Natural killer cell (primary cell): ENCODE results near the gene TANGO6. TPM values are rescaled to one million over a fixed set of nuclear protein-coding genes. Genes with fewer than 3 reads are reported as not detected.

Experiments
- ATAC-seq, 3 donors: fragments of 150-1000 bp in 2 of 3; fragments of 200-7000 bp in 1 of 3; cut with Tn5 transposase; 1 replicate in 1 of 3; 2 replicates in 2 of 3; pipeline ENCODE4 v1.10.0; 2021; ENCODE audit warnings: mild to moderate bottlenecking in 2 of 3, moderate library complexity in 2 of 3
- DNase-seq, 2 donors: peaks; one replicate each; pipeline versions ENCODE4 v3.0.0 to v3.0.0-alpha.2; 2013 to 2021; ENCODE audit warnings: mixed read lengths in 1 of 2
- H3K27ac ChIP-seq: one replicate; pipeline ENCODE4 v1.5.1; 2013; ENCODE audit warnings: mild to moderate bottlenecking, low read length
- H3K27me3 ChIP-seq: one replicate; pipeline ENCODE4 v1.6.1; 2013; ENCODE audit warnings: low read length; ENCODE audit not compliant: control insufficient read depth, insufficient read depth
- H3K36me3 ChIP-seq: one replicate; pipeline ENCODE4 v1.6.1; 2013; ENCODE audit warnings: low read length; ENCODE audit not compliant: control insufficient read depth, insufficient read depth
- H3K4me1 ChIP-seq: one replicate; pipeline ENCODE4 v1.6.1; 2013; ENCODE audit warnings: low read length; ENCODE audit not compliant: control insufficient read depth, insufficient read depth
- H3K4me3 ChIP-seq: one replicate; pipeline ENCODE4 v1.5.1; 2013; ENCODE audit warnings: low read length
- H3K9me3 ChIP-seq: one replicate; pipeline ENCODE4 v1.6.1; 2013; ENCODE audit warnings: low read length; ENCODE audit not compliant: control insufficient read depth, insufficient read depth
- H3K27ac Mint-ChIP-seq, 2 donors: one replicate each; pipeline ENCODE4 v1.8.0; 2022; ENCODE audit warnings: mild to moderate bottlenecking in 2 of 2, mixed read lengths in 2 of 2, moderate library complexity in 1 of 2
- H3K27me3 Mint-ChIP-seq, 2 donors: one replicate each; pipeline ENCODE4 v1.8.0; 2022; ENCODE audit warnings: low read depth in 2 of 2, mixed read lengths in 2 of 2
- H3K36me3 Mint-ChIP-seq: one replicate; pipeline ENCODE4 v1.8.0; 2022; ENCODE audit warnings: mixed read lengths
- H3K4me1 Mint-ChIP-seq, 2 donors: one replicate each; pipeline ENCODE4 v1.8.0; 2022; ENCODE audit warnings: mixed read lengths in 2 of 2
- H3K4me3 Mint-ChIP-seq: one replicate; pipeline ENCODE4 v1.8.0; 2022; ENCODE audit warnings: mild to moderate bottlenecking, moderate library complexity, mixed read lengths
- H3K9me3 Mint-ChIP-seq, 2 donors: one replicate each; pipeline ENCODE4 v1.8.0; 2022; ENCODE audit warnings: mixed read lengths in 2 of 2
- WGBS: methylation state at CpG from one replicate; pipeline ENCODE4 v1.1.7; 2013; ENCODE audit warnings: missing lambda C conversion rate; ENCODE audit not compliant: insufficient coverage; 5-methylcytosine and 5-hydroxymethylcytosine counted together
- intact Hi-C: fragments of 100-400 bp; cut with micrococcal nuclease; formaldehyde crosslinking; loops from one replicate; pipeline ENCODE4 v1.14.2; 2022
- total RNA-seq, 4 donors: library from RNA; stranded (reverse); fragments of 120-200 nt in 1 of 4; gene quantifications; one replicate each; pipeline versions ENCODE4 v1.2.3 to v1.2.4, GENCODE V29; 2013 to 2022
- TF ChIP-seq, protein P1 (sequence below): fragments of 200-600 bp; IDR thresholded peaks from one replicate; pipeline ENCODE4 v1.8.0; 2022; ENCODE audit warnings: antibody characterized with exemption

The TANGO6 gene
- total RNA-seq, 3 donors from 2014 or later (not counting 1 experiment from before 2014, with no cell fraction given), result 21.2 to 27.3 (median 23.9) TPM

DNA sequence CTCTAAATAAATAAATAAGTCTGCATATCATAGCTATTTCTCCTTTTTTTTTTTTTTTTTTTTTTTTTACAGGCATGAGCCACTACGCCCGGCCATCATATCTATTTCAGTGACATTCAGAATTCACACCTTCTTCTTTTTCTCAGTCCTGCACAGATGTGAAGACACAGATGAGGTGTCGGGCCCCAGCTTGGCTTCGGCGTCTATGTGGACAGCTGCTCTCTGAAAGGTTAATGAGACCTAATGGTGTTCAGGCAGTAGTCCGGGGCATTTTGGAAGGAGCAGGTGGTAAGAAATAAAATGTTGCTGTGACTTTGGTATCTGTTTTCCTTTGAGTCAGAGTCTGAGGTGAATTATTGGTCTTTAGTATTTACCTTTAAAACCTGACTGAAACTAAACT lies 23.6 kb downstream of the TANGO6 start:
- DNase-seq, result no peak
- intact Hi-C loops, result no loop called here
- Histone ChIP-seq H3K4me1 (no peaks in the 10 kb centered on the region), H3K27me3 (no peaks in the 10 kb centered on the region), H3K9me3 (no peaks in the 10 kb centered on the region), H3K36me3 (peaks cover 4% of the 10 kb centered on the region), H3K27ac (no peak overlapping the region), H3K4me3 (no peak overlapping the region)
- ATAC-seq, result no peak
- Mint-ChIP-seq H3K27ac (no peak overlapping the region), H3K4me1 (peaks cover 0 to 5% of the 10 kb centered on the region in 2 donors), H3K27me3 (no peaks in the 10 kb centered on the region), H3K9me3 (no peaks in the 10 kb centered on the region), H3K4me3 (no peak overlapping the region), H3K36me3 (no peaks in the 10 kb centered on the region)
- 85% methylated on average over 6 of the region's 6 CpGs for WGBS
- TF ChIP-seq, protein P1, sequence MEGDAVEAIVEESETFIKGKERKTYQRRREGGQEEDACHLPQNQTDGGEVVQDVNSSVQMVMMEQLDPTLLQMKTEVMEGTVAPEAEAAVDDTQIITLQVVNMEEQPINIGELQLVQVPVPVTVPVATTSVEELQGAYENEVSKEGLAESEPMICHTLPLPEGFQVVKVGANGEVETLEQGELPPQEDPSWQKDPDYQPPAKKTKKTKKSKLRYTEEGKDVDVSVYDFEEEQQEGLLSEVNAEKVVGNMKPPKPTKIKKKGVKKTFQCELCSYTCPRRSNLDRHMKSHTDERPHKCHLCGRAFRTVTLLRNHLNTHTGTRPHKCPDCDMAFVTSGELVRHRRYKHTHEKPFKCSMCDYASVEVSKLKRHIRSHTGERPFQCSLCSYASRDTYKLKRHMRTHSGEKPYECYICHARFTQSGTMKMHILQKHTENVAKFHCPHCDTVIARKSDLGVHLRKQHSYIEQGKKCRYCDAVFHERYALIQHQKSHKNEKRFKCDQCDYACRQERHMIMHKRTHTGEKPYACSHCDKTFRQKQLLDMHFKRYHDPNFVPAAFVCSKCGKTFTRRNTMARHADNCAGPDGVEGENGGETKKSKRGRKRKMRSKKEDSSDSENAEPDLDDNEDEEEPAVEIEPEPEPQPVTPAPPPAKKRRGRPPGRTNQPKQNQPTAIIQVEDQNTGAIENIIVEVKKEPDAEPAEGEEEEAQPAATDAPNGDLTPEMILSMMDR, result no peak

DNA sequence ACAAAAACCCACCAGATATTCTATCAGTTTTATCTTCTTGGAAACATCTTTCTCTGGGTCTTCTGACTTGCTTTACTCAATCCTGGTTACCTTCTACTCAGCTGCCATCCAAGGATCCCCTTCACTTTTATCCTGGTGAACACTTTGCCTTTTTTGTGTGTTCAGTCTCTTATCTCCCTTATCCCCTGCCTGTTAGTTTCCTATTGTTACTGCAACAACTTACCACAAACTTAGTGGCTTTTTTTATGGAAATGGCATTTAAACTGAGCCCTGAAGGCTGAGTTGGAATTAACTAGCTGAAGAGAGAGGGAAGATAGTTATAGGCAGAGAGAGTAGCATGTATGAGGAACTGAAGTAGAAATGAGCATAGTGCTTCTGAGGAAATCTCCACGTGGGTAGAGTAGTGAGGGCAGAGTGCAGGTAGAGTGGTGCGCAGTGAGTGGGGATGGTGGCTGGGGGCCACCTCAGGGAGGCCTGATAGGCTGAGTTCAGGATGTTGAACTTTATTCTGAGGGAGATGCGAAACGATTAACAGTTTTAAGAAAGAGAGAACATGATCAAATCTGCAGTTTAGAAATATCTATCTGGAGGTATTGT lies 26.3 kb downstream of the TANGO6 start:
- Mint-ChIP-seq H3K9me3 (no peaks in the 10 kb centered on the region), H3K4me3 (no peak overlapping the region), H3K4me1 (peaks cover 0 to 5% of the 10 kb centered on the region in 2 donors), H3K27ac (no peak overlapping the region), H3K36me3 (peaks cover 6% of the 10 kb centered on the region), H3K27me3 (no peaks in the 10 kb centered on the region)
- TF ChIP-seq, protein P1, result no peak
- DNase-seq (no peak), ATAC-seq (no peak)
- intact Hi-C loops, result no loop called here
- H3K9me3 ChIP-seq, result no peaks in the 10 kb centered on the region
- no peak overlapping the region for H3K4me3 ChIP-seq
- WGBS, result 94% methylated on average over 4 of the region's 4 CpGs
- no peaks in the 10 kb centered on the region for H3K4me1 ChIP-seq
- peaks cover 11% of the 10 kb centered on the region for H3K36me3 ChIP-seq
- H3K27me3 ChIP-seq, result no peaks in the 10 kb centered on the region
- no peak overlapping the region for H3K27ac ChIP-seq

DNA sequence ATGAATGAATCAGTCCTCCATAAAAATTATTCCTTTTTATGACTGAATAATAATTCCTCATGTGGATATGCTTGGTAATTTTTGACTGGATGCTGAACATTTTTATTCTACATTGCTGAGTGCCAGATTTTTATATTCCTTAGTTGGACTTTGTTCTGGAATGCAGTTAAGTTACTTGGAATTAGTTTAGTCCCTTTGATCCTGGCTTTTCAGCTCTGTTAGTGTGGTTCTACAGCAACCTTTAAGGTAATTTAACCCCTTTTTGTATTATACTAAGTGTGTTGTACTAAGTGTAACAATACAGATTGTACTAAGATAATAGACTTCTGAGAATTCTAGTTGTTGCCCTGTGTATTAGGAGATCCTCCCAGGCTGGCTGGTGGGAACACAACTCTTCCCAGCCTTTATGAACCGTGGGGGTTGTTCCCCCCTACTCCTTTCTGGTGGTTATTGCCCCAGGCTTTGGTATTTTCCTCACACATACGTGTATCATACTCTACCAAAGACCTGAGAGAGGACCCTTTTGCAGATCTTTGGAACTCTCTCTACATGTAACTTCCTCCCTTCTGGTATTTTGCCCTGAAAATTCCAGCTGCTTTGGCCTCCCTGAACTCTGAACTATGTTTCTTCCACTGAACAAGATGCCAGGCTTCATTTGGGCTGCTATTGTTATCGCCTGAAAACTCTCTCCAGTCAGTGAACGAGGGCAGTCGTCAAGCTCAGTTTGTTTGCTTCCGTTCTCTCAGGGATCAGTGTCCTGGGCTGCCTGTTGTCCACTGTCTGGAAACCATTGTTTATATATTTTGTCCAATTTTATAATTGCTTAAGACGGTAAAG lies 30.5 kb downstream of the TANGO6 start:
- Mint-ChIP-seq H3K4me1 (peaks cover 0 to 5% of the 10 kb centered on the region in 2 donors), H3K27ac (no peak overlapping the region), H3K36me3 (peaks cover 14% of the 10 kb centered on the region), H3K9me3 (no peaks in the 10 kb centered on the region), H3K4me3 (no peak overlapping the region), H3K27me3 (no peaks in the 10 kb centered on the region)
- intact Hi-C loops, result no loop called here
- WGBS, result 96% methylated on average over 7 of the region's 7 CpGs
- peaks cover 30% of the 10 kb centered on the region for H3K36me3 ChIP-seq
- H3K4me3 ChIP-seq, result no peak overlapping the region
- no peaks in the 10 kb centered on the region for H3K27me3 ChIP-seq
- no peak overlapping the region for H3K27ac ChIP-seq
- H3K9me3 ChIP-seq, result no peaks in the 10 kb centered on the region
- DNase-seq (no peak), ATAC-seq (no peak)
- H3K4me1 ChIP-seq, result no peaks in the 10 kb centered on the region
- TF ChIP-seq, protein P1, result no peak
